ENCODE data around the gene TRIM40.

TRIM40 gene

DNA sequence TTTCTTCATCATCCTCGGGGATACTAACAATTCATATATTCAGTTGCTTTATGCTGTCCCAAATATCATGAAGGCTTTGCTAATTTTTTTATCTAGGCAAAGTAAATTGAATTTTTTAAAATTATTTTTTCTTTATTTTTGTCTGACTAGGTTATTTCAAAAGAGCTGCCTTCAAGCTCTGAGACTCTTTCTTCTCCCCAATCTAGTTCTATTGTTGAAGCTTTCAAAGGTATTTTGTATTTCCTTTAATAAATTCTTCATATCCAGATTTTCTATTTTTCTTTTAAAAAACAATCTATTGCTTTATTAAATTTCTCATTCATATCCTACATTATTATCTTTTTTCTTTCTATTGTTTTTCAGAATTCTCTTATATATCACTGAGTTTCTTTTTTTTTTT lies 44.2 kb downstream of the TRIM40 start:
- POLR2A ChIA-PET = no interaction called here
- CTCF ChIA-PET = no interaction called here
- TF ChIP-seq, protein P1, sequence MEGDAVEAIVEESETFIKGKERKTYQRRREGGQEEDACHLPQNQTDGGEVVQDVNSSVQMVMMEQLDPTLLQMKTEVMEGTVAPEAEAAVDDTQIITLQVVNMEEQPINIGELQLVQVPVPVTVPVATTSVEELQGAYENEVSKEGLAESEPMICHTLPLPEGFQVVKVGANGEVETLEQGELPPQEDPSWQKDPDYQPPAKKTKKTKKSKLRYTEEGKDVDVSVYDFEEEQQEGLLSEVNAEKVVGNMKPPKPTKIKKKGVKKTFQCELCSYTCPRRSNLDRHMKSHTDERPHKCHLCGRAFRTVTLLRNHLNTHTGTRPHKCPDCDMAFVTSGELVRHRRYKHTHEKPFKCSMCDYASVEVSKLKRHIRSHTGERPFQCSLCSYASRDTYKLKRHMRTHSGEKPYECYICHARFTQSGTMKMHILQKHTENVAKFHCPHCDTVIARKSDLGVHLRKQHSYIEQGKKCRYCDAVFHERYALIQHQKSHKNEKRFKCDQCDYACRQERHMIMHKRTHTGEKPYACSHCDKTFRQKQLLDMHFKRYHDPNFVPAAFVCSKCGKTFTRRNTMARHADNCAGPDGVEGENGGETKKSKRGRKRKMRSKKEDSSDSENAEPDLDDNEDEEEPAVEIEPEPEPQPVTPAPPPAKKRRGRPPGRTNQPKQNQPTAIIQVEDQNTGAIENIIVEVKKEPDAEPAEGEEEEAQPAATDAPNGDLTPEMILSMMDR (IDR thresholded peaks at IDR 0.05; ENCODE audit: control extremely low read depth, extremely low read depth, low read depth, missing control alignments) = no peak
- DNase-seq (ENCODE audit: extremely low spot score) = no peak

DNA sequence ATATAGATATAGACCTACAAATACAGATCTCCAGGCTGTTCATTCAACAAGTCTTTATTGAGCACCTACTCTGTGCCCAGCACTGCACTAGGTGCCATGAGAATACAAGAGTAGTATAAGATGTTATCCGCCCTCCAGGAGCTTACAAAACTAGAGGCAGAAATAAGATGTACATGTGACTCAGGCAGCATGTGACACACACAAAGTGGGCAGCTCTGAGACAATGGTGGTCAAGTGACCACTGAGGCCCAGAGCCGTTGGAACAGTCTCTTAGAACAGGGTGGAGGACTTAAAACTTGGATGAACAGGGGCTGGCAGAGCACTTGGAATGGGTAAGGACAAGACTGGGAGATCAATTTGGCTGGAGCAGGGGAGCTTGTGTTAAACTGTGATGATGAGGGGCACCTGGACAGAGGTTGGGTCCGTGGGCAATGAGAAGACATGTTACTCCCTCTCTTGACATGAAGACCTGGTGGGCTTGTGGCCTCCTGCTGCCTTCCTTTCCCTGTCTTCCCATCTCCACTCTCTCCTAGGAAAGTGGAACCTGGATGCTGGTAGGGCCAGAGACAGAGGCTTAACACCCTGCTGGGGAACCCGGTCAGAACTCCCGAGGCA lies 48.6 kb downstream of the TRIM40 start:
- TF ChIP-seq, protein P1 (IDR thresholded peaks at IDR 0.05; ENCODE audit: control extremely low read depth, extremely low read depth, low read depth, missing control alignments) = no peak
- CTCF ChIA-PET = no interaction called here
- DNase-seq (ENCODE audit: extremely low spot score) = no peak
- POLR2A ChIA-PET = no interaction called here

DNA sequence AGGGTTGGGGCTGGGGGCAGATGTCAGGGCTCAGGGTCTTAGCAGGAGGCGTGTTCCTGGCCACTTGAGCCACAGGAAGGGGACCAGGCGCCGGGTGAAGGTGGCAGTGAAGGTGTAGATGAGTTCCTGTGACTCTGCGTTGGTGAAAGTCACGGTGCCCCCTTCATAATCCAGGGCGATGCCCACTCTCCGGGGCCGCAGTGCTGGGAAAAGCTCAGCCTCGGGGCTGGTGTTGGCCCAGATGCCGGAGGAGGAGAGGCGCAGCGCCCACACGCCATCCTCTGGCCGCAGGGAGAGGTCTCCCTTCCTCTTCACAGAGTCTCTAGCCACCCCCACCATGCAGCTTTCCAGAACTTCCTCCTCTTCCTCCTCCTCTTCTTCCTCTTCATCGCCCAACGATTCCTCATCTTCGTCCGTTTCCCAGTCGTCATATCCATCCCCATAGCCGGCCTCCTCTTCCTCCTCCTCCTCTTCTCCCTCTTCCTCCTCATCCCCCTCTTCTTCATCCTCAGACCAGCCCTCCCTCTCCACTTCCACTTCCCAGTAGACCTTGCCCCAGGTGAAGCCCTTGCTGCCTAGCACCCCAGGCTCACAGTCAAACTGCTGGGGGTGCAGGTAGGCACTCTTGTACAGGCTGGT lies 50.0 kb downstream of the TRIM40 start:
- CTCF ChIA-PET = interaction anchor here (2.0 kb wide), 1 partner anchor 10 kb away, joined by 6 read pairs; no protein-coding TSS in a partner anchor
- POLR2A ChIA-PET = no interaction called here
- TF ChIP-seq, protein P1 (IDR thresholded peaks at IDR 0.05; ENCODE audit: control extremely low read depth, extremely low read depth, low read depth, missing control alignments) = no peak
- no peak for DNase-seq (ENCODE audit: extremely low spot score)

DNA sequence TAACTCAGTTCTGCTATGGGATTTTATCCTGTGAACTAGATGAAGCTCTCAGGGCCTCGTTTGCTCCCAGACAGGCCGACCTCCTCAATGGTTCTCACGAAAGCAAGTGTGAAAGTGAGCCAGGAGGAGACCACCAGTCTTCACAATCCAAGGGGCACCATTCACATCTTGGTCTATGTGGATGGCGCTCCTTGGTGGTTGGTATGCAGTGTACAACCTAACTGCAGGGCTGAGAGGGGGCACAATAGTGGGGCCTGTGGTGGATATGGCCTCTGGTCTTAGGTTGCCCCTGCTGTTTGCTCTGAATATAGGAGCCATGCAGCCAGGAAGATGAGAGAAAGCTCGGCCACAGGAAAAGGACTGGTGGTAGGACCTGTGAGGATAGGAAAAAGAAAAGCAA lies 52.6 kb downstream of the TRIM40 start:
- no peak for DNase-seq (ENCODE audit: extremely low spot score)
- CTCF ChIA-PET = interaction anchor here (1.4 to 2.1 kb wide), 2 partner anchors 57 to 85 kb away, joined by 4 to 7 read pairs; no protein-coding TSS in a partner anchor
- POLR2A ChIA-PET = no interaction called here
- TF ChIP-seq, protein P1 (IDR thresholded peaks at IDR 0.05; ENCODE audit: control extremely low read depth, extremely low read depth, low read depth, missing control alignments) = no peak

DNA sequence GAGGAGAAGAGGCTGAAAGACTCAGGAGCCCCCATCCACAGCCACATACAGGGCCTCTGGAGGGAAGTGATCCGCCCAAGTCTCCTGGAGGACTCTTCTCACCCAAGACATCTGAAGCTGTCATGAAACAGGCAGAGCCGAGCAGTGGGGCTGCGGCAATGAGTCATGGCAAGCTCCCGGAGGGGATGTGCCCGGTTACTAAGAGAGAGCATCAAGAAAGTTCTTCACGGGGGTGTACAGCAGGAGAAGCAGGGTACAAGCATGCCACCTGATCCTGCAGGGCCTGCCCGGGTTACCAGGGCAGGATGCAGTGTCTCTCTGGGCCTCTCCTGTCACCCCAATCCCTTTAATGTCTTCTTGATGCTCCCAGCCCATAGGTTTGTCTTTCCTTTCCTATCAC lies 56.1 kb downstream of the TRIM40 start:
- DNase-seq (ENCODE audit: extremely low spot score) = no peak
- POLR2A ChIA-PET = no interaction called here
- CTCF ChIA-PET = no interaction called here
- TF ChIP-seq, protein P1 (IDR thresholded peaks at IDR 0.05; ENCODE audit: control extremely low read depth, extremely low read depth, low read depth, missing control alignments) = no peak

DNA sequence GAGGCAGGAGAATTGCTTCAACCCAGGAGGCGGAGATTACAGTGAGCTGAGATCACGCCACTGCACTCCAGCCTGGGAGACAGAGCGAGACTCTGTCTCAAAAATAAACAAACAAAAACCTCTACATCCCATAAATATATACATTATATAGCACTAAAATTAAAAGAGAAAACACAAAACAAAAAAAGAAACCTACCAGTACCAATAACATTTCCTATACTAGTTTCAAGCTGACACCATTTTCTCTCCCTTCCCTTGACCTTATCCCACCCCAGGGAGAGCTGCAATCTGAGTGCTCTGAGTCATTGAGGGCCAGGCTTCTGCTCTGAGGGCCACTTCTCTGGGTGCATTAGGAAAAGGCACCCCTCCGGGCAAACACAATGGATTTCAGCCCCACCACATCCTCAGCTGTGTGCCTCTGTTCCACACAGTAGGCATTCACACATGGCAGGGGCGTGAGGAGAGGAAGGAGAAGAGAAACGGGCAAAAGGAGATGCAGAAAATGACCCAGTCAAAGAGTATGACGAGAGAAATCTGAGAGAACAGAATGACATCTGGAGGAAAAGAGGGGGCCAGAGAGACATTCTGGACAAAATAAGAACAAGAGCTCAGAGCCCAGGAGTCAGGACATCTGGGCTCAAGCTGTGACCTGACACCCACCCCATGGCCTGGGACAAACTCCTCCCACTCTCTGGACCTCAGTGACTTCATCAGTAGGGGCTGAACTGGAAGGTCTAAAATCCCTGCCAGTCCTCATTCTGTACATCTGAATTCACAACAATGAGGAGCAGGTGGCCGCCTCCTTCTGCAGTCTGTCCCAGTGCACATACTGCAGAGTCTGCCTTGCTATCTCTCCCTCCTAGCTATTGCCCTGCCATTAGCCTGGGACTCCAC lies 59.1 kb downstream of the TRIM40 start:
- ChIA-PET CTCF (interaction anchor here (1.6 kb wide), 2 partner anchors 24 kb away, joined by 3 read pairs; no protein-coding TSS in a partner anchor), POLR2A (no interaction called here)
- TF ChIP-seq, protein P1 (IDR thresholded peaks at IDR 0.05; ENCODE audit: control extremely low read depth, extremely low read depth, low read depth, missing control alignments) = no peak
- no peak for DNase-seq (ENCODE audit: extremely low spot score)
